GM23248 (cell line): ENCODE results near the gene POPDC3. TPM values are rescaled to one million over a fixed set of nuclear protein-coding genes. Genes with fewer than 3 reads are reported as not detected.
A peak's percentile ranks its signal among the peaks of the same experiment; 100 is the strongest.

ENCODE experiments used
- DNase-seq: peaks from one replicate; pipeline ENCODE4 v3.0.0-alpha.2; 2015
- H2AFZ ChIP-seq: fragments of 200-600 bp; sonication (generic); 2 replicates; pipeline ENCODE4 v1.6.1; 2016; ENCODE audit warnings: antibody characterized with exemption
- H3F3A ChIP-seq: fragments of 200-600 bp; sonication (generic); 2 replicates; pipeline ENCODE4 v1.6.1; 2016; ENCODE audit warnings: mild to moderate bottlenecking, antibody characterized with exemption, mixed run types; ENCODE audit not compliant: insufficient read depth
- H3K27ac ChIP-seq: fragments of 200-600 bp; sonication (generic); 2 replicates; pipeline ENCODE4 v1.5.1; 2016; ENCODE audit warnings: mild to moderate bottlenecking
- H3K27me3 ChIP-seq: fragments of 200-600 bp; sonication (generic); replicated peaks from 2 replicates; pipeline ENCODE4 v1.6.1; 2016; ENCODE audit warnings: mild to moderate bottlenecking; ENCODE audit not compliant: insufficient read depth
- H3K36me3 ChIP-seq: fragments of 200-600 bp; sonication (generic); 2 replicates; pipeline ENCODE4 v1.6.1; 2016; ENCODE audit warnings: low read depth, mild to moderate bottlenecking
- H3K4me1 ChIP-seq: fragments of 200-600 bp; sonication (generic); 2 replicates; pipeline ENCODE4 v1.6.1; 2016; ENCODE audit warnings: mild to moderate bottlenecking; ENCODE audit not compliant: insufficient read depth
- H3K4me2 ChIP-seq: fragments of 200-600 bp; sonication (generic); one replicate; pipeline ENCODE4 v1.6.1; 2016; ENCODE audit warnings: mild to moderate bottlenecking; ENCODE audit not compliant: unreplicated experiment
- H3K4me3 ChIP-seq: fragments of 200-600 bp; sonication (generic); 2 replicates; pipeline ENCODE4 v1.5.1; 2016; ENCODE audit warnings: mild to moderate bottlenecking
- H3K79me2 ChIP-seq: fragments of 200-600 bp; sonication (generic); 2 replicates; pipeline ENCODE4 v1.6.1; 2016; ENCODE audit warnings: mild to moderate bottlenecking; ENCODE audit not compliant: insufficient read depth
- H3K9ac ChIP-seq: fragments of 200-600 bp; sonication (generic); 2 replicates; pipeline ENCODE4 v1.6.1; 2016; ENCODE audit warnings: mild to moderate bottlenecking
- H3K9me2 ChIP-seq: fragments of 200-600 bp; sonication (generic); 2 replicates; pipeline ENCODE4 v1.6.1; 2016; ENCODE audit warnings: mixed run types, mild to moderate bottlenecking, moderate library complexity; ENCODE audit not compliant: insufficient read depth
- H3K9me3 ChIP-seq: fragments of 200-600 bp; sonication (generic); one replicate; pipeline ENCODE4 v1.6.1; 2017; ENCODE audit warnings: low read depth
- H4K20me1 ChIP-seq: fragments of 200-600 bp; sonication (generic); 2 replicates; pipeline ENCODE4 v1.6.0; 2016; ENCODE audit not compliant: insufficient read depth
- EZH2 ChIP-seq: fragments of 200-600 bp; sonication (generic); IDR thresholded peaks from 2 replicates; pipeline ENCODE4 v1.6.1; 2018; ENCODE audit warnings: antibody characterized with exemption, mild to moderate bottlenecking; ENCODE audit not compliant: insufficient read depth, poor library complexity, severe bottlenecking
- EZH2phosphoT487 ChIP-seq: fragments of 200-600 bp; sonication (generic); IDR thresholded peaks from 2 replicates; pipeline ENCODE4 v1.6.1; 2018; ENCODE audit warnings: antibody characterized with exemption, moderate library complexity, mild to moderate bottlenecking, low read depth; ENCODE audit not compliant: insufficient read depth
- WGBS, 2 experiments: methylation state at CpG; one replicate each; pipeline ENCODE4 v1.1.6; 2015 to 2017; ENCODE audit warnings: low lambda C conversion rate in 2 of 2, low coverage in 1 of 2; ENCODE audit errors: missing lambda C conversion rate in 2 of 2; 5-methylcytosine and 5-hydroxymethylcytosine counted together
- in situ Hi-C: fragments of 300-500 bp; cut with MboI; formaldehyde crosslinking; loops from 2 replicates; pipeline ENCODE4 v1.15.0; 2020
- polyA plus RNA-seq: library from polyadenylated mRNA; unstranded; fragments of >200 nt; fragmentation: Nextera tagmentation; extraction: Ambion mirVana; gene quantifications from 2 replicates; pipeline ENCODE4 v1.2.1, GENCODE V29; 2016
- total RNA-seq: library from RNA; depleted of rRNA; stranded (reverse); fragments of >200 nt; shearing (Covaris generic); gene quantifications from 2 replicates; pipeline ENCODE4 v1.2.3, GENCODE V29; 2014

Gene POPDC3
- total and polyA plus RNA-seq, 2 experiments from 2014 or later, result 45.1 to 46.1 TPM

DNA sequence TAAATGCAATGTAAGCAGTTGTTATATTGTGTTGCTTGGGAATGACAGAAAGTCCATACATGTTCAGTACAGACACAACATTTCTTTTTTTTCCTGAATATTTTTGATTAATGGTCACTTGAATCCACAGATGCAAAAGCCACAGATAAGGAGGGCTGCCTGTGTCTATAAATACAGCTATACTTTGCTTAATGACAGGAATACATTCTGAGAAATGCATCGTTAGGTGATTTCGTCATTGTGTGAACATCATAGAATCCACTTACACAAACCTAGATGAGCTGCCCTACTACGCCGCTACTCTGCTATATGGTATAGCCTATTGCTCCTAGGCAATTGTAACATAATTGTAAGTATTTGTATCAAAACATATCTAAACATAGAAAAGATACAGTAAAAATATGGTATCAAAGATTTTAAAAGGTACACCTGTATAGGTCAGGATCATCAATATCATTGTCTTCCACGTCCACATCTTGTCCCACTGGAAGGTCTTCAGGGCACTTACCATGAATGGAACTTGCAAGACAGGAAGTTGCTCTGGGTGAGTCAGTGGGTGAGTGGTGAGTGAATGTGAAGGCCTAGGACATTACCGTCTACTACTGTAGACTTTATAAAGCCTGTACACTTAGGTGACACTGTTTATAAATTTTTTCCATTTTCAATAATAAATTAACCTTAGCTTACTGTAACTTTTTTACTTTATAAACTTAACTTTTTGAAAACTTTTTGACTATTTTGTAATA lies 27.9 kb upstream of the POPDC3 start:
- DNase-seq, result peak; percentile 66

DNA sequence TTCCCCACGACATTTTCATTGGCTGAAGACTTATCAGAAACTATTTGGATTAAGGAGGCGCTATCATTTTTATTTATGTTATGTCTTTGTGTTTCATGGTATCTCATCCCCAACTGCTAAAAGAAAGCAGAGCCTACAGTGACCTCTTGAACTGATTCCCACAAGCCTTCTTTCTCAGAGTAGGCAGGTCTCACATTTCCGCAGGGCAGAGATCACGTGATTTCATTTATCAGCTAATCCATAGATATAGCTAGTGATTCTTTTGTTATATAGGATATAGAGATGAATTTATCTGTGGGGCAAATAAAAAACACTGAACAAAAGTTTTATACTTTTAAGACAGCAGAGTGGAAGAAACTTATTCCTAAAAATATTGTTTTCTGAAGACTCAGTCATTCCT lies 25.0 kb upstream of the POPDC3 start:
- H2AFZ ChIP-seq, result no peak overlapping the region
- DNase-seq, result no peak
- H3F3A ChIP-seq, result peaks cover 20% of the 10 kb centered on the region
- in situ Hi-C loops, result no loop called here
- 53 to 65% methylated on average over 4 of the region's 4 CpGs for WGBS, 2 experiments
- peaks cover 25% of the 10 kb centered on the region for H3K4me1 ChIP-seq
- H3K9ac ChIP-seq, result no peak overlapping the region
- TF ChIP-seq EZH2 (no peak), EZH2phosphoT487 (no peak)
- no peaks in the 10 kb centered on the region for H3K27me3 ChIP-seq
- no peak overlapping the region for H3K4me3 ChIP-seq
- no peak overlapping the region for H3K4me2 ChIP-seq
- no peaks in the 10 kb centered on the region for H3K9me3 ChIP-seq
- no peaks in the 10 kb centered on the region for H3K9me2 ChIP-seq
- no peak overlapping the region for H3K27ac ChIP-seq
- no peaks in the 10 kb centered on the region for H4K20me1 ChIP-seq
- no peaks in the 10 kb centered on the region for H3K36me3 ChIP-seq
- H3K79me2 ChIP-seq, result no peaks in the 10 kb centered on the region

More for the DNA sequence above, 27.9 kb upstream of the POPDC3 start:
- H3K27me3 ChIP-seq, result no peaks in the 10 kb centered on the region
- H2AFZ ChIP-seq, result no peak overlapping the region
- no peaks in the 10 kb centered on the region for H3K36me3 ChIP-seq
- H3K27ac ChIP-seq, result no peak overlapping the region
- H4K20me1 ChIP-seq, result no peaks in the 10 kb centered on the region
- no peaks in the 10 kb centered on the region for H3K9me2 ChIP-seq
- TF ChIP-seq EZH2phosphoT487, result no peak
- no peak for TF ChIP-seq EZH2
- H3K9me3 ChIP-seq, result no peaks in the 10 kb centered on the region
- peaks cover 52% of the 10 kb centered on the region for H3K4me1 ChIP-seq
- peaks cover 35% of the 10 kb centered on the region for H3F3A ChIP-seq
- no peak overlapping the region for H3K9ac ChIP-seq
- H3K4me2 ChIP-seq, result no peak overlapping the region
- in situ Hi-C loops, result no loop called here
- no peak overlapping the region for H3K4me3 ChIP-seq
- WGBS, 2 experiments, result 65 to 66% methylated on average over 6 of the region's 6 CpGs
- H3K79me2 ChIP-seq, result no peaks in the 10 kb centered on the region

DNA sequence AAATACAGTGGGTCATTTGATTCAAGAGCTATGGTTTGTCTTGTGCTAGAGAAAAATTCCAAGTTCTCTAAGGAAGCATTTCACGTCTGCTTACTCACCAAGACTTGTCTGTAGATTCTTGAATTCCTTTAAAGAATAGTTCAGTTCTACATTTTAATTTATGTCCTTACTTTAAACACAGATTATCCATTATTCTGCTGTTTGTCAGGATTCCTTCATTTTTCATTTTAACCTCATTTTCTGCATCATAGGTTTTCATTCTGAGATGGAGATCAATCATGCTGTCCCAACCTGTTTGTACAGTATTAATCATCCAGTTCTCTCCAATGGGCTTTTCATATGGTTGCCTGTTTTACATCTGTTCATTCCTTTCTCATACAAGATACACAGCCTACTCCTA lies 24.5 kb upstream of the POPDC3 start:
- H3K4me1 ChIP-seq, result peaks cover 20% of the 10 kb centered on the region
- no peaks in the 10 kb centered on the region for H4K20me1 ChIP-seq
- TF ChIP-seq EZH2phosphoT487 (no peak), EZH2 (no peak)
- H3K36me3 ChIP-seq, result no peaks in the 10 kb centered on the region
- no peaks in the 10 kb centered on the region for H3K9me3 ChIP-seq
- H3K27me3 ChIP-seq, result no peaks in the 10 kb centered on the region
- H3K79me2 ChIP-seq, result no peaks in the 10 kb centered on the region
- WGBS, 2 experiments, result 38 to 43% methylated on average over 1 of the region's 1 CpG
- no peak overlapping the region for H3K27ac ChIP-seq
- no peak overlapping the region for H3K9ac ChIP-seq
- peaks cover 16% of the 10 kb centered on the region for H3F3A ChIP-seq
- H2AFZ ChIP-seq, result no peak overlapping the region
- DNase-seq, result peak; percentile 58
- in situ Hi-C loops, result no loop called here
- H3K4me3 ChIP-seq, result no peak overlapping the region
- H3K4me2 ChIP-seq, result no peak overlapping the region
- H3K9me2 ChIP-seq, result no peaks in the 10 kb centered on the region

DNA sequence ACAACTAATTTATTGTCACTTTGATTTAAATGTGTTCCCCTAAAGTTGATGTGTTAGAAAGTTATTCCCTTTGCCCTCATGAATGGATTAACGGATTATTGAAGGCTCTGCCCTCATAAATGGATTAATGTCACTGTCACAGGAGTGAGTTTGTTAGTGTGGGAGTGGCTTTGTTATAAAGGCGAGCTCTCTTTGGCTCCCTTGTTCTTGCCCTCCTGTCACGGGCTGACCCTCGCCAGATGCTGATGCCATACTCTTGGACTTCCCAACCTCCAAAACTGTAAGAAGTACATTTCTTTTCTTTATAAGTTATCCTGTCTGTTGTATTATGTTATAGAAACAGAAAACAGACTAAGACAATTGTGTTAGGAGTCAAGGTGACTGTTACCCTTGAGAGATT lies 22.7 kb upstream of the POPDC3 start:
- no peak for DNase-seq
- Histone ChIP-seq H3K79me2 (no peaks in the 10 kb centered on the region), H4K20me1 (no peaks in the 10 kb centered on the region), H2AFZ (no peak overlapping the region), H3K36me3 (no peaks in the 10 kb centered on the region), H3K27ac (no peak overlapping the region), H3K9me3 (no peaks in the 10 kb centered on the region), H3K4me2 (no peak overlapping the region), H3K9ac (no peak overlapping the region), H3K4me3 (no peak overlapping the region), H3K27me3 (no peaks in the 10 kb centered on the region), H3K4me1 (peaks cover 6% of the 10 kb centered on the region; the same call in 1 of the 2 replicates), H3F3A (peaks cover 14% of the 10 kb centered on the region; the same call in 1 of the 2 replicates), H3K9me2 (no peaks in the 10 kb centered on the region)
- TF ChIP-seq EZH2phosphoT487 (no peak), EZH2 (no peak)
- in situ Hi-C loops, result no loop called here
- WGBS, 2 experiments, result 79 to 87% methylated on average over 4 of the region's 4 CpGs
